ENCODE results near the gene C1orf21.

C1orf21 gene

GRCh38 chr1:184563308-184563707, 176.5 kb downstream of the C1orf21 start:
- no peak for DNase-seq

- DNase-seq, result no peak
Observed at GRCh38 chr1:184567009-184567408, 180.2 kb downstream of the C1orf21 start.

- no peak for DNase-seq
Observed at GRCh38 chr1:184567637-184568036, 180.8 kb downstream of the C1orf21 start.

- DNase-seq, result no peak
Observed at GRCh38 chr1:184568148-184568547, 181.3 kb downstream of the C1orf21 start.

- DNase-seq, result no peak
Observed at GRCh38 chr1:184569106-184569505, 182.3 kb downstream of the C1orf21 start.

- peak; percentile 38 for DNase-seq
Observed at GRCh38 chr1:184574588-184574987, 187.8 kb downstream of the C1orf21 start.

GRCh38 chr1:184576822-184577221, 190.0 kb downstream of the C1orf21 start:
- no peak for DNase-seq

GRCh38 chr1:184577319-184577718, 190.5 kb downstream of the C1orf21 start:
- DNase-seq, result peak; percentile 53

GRCh38 chr1:184582411-184582810, 195.6 kb downstream of the C1orf21 start:
- no peak for DNase-seq

GRCh38 chr1:184583849-184584248, 197.0 kb downstream of the C1orf21 start:
- no peak for DNase-seq

GRCh38 chr1:184588701-184589100, 201.9 kb downstream of the C1orf21 start:
- peak; percentile 33 for DNase-seq

GRCh38 chr1:184590163-184590750, 203.4 kb downstream of the C1orf21 start:
- DNase-seq, result no peak

GRCh38 chr1:184593597-184593996, 206.8 kb downstream of the C1orf21 start:
- DNase-seq, result no peak

- DNase-seq, result no peak
Observed at GRCh38 chr1:184595596-184595995, 208.8 kb downstream of the C1orf21 start.

- no peak for DNase-seq
Observed at GRCh38 chr1:184596950-184597645, 210.3 kb downstream of the C1orf21 start.

- no peak for DNase-seq
Observed at GRCh38 chr1:184597650-184598357, 211.0 kb downstream of the C1orf21 start.

GRCh38 chr1:184598403-184599193, 211.8 kb downstream of the C1orf21 start:
- DNase-seq, result no peak

GRCh38 chr1:184604152-184604900, 217.5 kb downstream of the C1orf21 start:
- no peak for DNase-seq

- DNase-seq, result no peak
Observed at GRCh38 chr1:184605941-184606340, 219.1 kb downstream of the C1orf21 start.

GRCh38 chr1:184606786-184607185, 220.0 kb downstream of the C1orf21 start:
- no peak for DNase-seq

GRCh38 chr1:184608581-184608980, 221.8 kb downstream of the C1orf21 start:
- no peak for DNase-seq

- no peak for DNase-seq
Observed at GRCh38 chr1:184608990-184609389, 222.2 kb downstream of the C1orf21 start.
